ENCODE data around the gene ETF1.

GRCh38 chr5:138580777-138581176 lies 37.7 kb upstream of the ETF1 start:
- TF ChIP-seq CTCF (IDR thresholded peaks at IDR 0.05; ENCODE audit: low read depth, low read length) (no peak), POLR2A (IDR thresholded peaks at IDR 0.05; ENCODE audit: extremely low read depth, insufficient read length) (no peak), MYC (IDR thresholded peaks at IDR 0.05; ENCODE audit: low read depth, low read length) (no peak)

Measured in NB4 (cell line).